MV-4-11 (cell line): ENCODE results near the gene PPP1R7.

Source experiments
- DNase-seq: peaks from one replicate; lab custom pipeline; 2025; lab: John Stamatoyannopoulos, UW

PPP1R7 gene

GRCh38 chr2:241229563-241230401 lies 79.5 kb downstream of the PPP1R7 start:
- DNase-seq = no peak

GRCh38 chr2:241230435-241230834 lies 80.2 kb downstream of the PPP1R7 start:
- DNase-seq = no peak

GRCh38 chr2:241232736-241233575 lies 82.7 kb downstream of the PPP1R7 start:
- DNase-seq = no peak
